H1 (cell line): ENCODE results near the gene GCM1. TPM values are rescaled to one million over a fixed set of nuclear protein-coding genes. Genes with fewer than 3 reads are reported as not detected.

Experiments used
- CTCF ChIA-PET: fragments of 300-600 bp; sonication (Branson Sonifier 250); formaldehyde crosslinking; loops from one replicate; lab custom pipeline; 2021; ENCODE audit not compliant: partially characterized antibody; lab: Charles Lee
- POLR2A ChIA-PET: fragments of 300-600 bp; sonication (Branson Sonifier 250); formaldehyde crosslinking; loops from one replicate; lab custom pipeline; 2021; ENCODE audit warnings: inconsistent platforms; ENCODE audit not compliant: partially characterized antibody; lab: Charles Lee
- DNase-seq, 2 experiments: peaks; one replicate each; pipeline versions ENCODE4 v3.0.0 to v3.0.0-alpha.2; 2010 to 2022; ENCODE audit warnings: low spot score in 2 of 2, low read depth in 1 of 2, mixed read lengths in 1 of 2
- FAIRE-seq: peaks from 2 replicates; lab custom pipeline; 2011; peaks lifted over from hg19 to GRCh38; lab: Jason Lieb, UNC
- H2AFZ ChIP-seq: 2 replicates; pipeline ENCODE4 v1.8.1; 2012; ENCODE audit warnings: low read length, inconsistent platforms
- H2AK5ac ChIP-seq: 2 replicates; pipeline ENCODE4 v1.6.1; 2013; ENCODE audit warnings: low read depth, low read length
- H2BK120ac ChIP-seq: replicated peaks from 2 replicates; pipeline ENCODE3; 2013; ENCODE audit warnings: low read depth, low read length, inconsistent platforms
- H2BK12ac ChIP-seq: 2 replicates; pipeline ENCODE4 v1.6.1; 2013; ENCODE audit warnings: low read depth, low read length
- H2BK15ac ChIP-seq: 2 replicates; pipeline ENCODE4 v1.6.1; 2013; ENCODE audit warnings: low read length
- H2BK20ac ChIP-seq: 2 replicates; pipeline ENCODE4 v1.6.1; 2013; ENCODE audit warnings: low read length
- H2BK5ac ChIP-seq: 2 replicates; pipeline ENCODE4 v1.6.1; 2013; ENCODE audit warnings: low read depth, low read length
- H3K14ac ChIP-seq: 2 replicates; pipeline ENCODE4 v1.6.1; 2013; ENCODE audit warnings: inconsistent platforms; ENCODE audit not compliant: insufficient read length
- H3K18ac ChIP-seq: 2 replicates; pipeline ENCODE4 v1.6.1; 2013; ENCODE audit warnings: low read length; ENCODE audit errors: extremely low read depth
- H3K23ac ChIP-seq: 2 replicates; pipeline ENCODE4 v1.6.1; 2013; ENCODE audit warnings: inconsistent platforms; ENCODE audit not compliant: insufficient read length
- H3K23me2 ChIP-seq: 2 replicates; pipeline ENCODE4 v1.6.1; 2013; ENCODE audit warnings: low read depth, low read length
- H3K27ac ChIP-seq: 2 replicates; pipeline ENCODE4 v1.6.1; 2011; ENCODE audit warnings: low read depth, low read length, inconsistent platforms
- H3K27me3 ChIP-seq, 4 experiments: replicated peaks in 1 of 4; 1 replicate in 1 of 4; 2 replicates in 3 of 4; pipeline versions ENCODE4 v1.6.1 to v1.8.1; 2011 to 2013; ENCODE audit warnings: low read length in 3 of 4, mild to moderate bottlenecking in 3 of 4, inconsistent platforms in 2 of 4, mixed read lengths in 2 of 4, moderate library complexity in 1 of 4; ENCODE audit not compliant: control insufficient read depth in 3 of 4, insufficient read depth in 3 of 4; ENCODE audit errors: extremely low read depth in 1 of 4
- H3K36me3 ChIP-seq, 4 experiments: 2 replicates each; pipeline versions ENCODE4 v1.6.1 to v1.8.1; 2011 to 2013; ENCODE audit warnings: mild to moderate bottlenecking in 4 of 4, low read length in 3 of 4, moderate library complexity in 2 of 4, control low read depth in 1 of 4, inconsistent platforms in 1 of 4; ENCODE audit not compliant: insufficient read depth in 4 of 4, control insufficient read depth in 2 of 4
- H3K4ac ChIP-seq: replicated peaks from 2 replicates; pipeline ENCODE3; 2013; ENCODE audit warnings: low read length, low read depth, mixed read lengths, inconsistent platforms; ENCODE audit not compliant: insufficient read length
- H3K4me1 ChIP-seq, 4 experiments: replicated peaks in 1 of 4; 1 replicate in 1 of 4; 2 replicates in 3 of 4; pipeline versions ENCODE4 v1.6.1 to v1.8.1; 2011 to 2013; ENCODE audit warnings: low read length in 3 of 4, inconsistent platforms in 2 of 4, mixed read lengths in 1 of 4; ENCODE audit not compliant: insufficient read depth in 4 of 4, control insufficient read depth in 3 of 4
- H3K4me2 ChIP-seq, 2 experiments: 2 replicates each; pipeline versions ENCODE4 v1.6.1 to v1.8.1; 2011 to 2013; ENCODE audit warnings: low read depth in 2 of 2, low read length in 2 of 2, control low read depth in 1 of 2, inconsistent platforms in 1 of 2, mild to moderate bottlenecking in 1 of 2; ENCODE audit not compliant: insufficient read depth in 1 of 2
- H3K4me3 ChIP-seq, 4 experiments: fragments of 200-600, 300-600 bp in 1 of 4; sonication (generic), shearing (Covaris generic), sonication (Bioruptor Twin) in 1 of 4; 2 replicates each; pipeline versions ENCODE4 v1.5.1 to v1.8.1; 2011 to 2016; ENCODE audit warnings: low read length in 4 of 4, low read depth in 3 of 4, control low read depth in 2 of 4, inconsistent platforms in 2 of 4, mild to moderate bottlenecking in 2 of 4, mixed read lengths in 1 of 4, moderate library complexity in 1 of 4; ENCODE audit not compliant: insufficient read depth in 2 of 4; ENCODE audit errors: extremely low read depth in 1 of 4
- H3K56ac ChIP-seq: replicated peaks from 2 replicates; pipeline ENCODE3; 2013; ENCODE audit warnings: low read depth, mild to moderate bottlenecking, mixed read lengths, low read length, inconsistent platforms; ENCODE audit not compliant: insufficient read length
- H3K79me1 ChIP-seq: 2 replicates; pipeline ENCODE4 v1.6.1; 2013; ENCODE audit warnings: low read depth, low read length, control low read depth
- H3K79me2 ChIP-seq, 2 experiments: 2 replicates each; pipeline versions ENCODE4 v1.6.1 to v1.8.1; 2012 to 2013; ENCODE audit warnings: low read length in 2 of 2, mild to moderate bottlenecking in 2 of 2, inconsistent platforms in 1 of 2; ENCODE audit not compliant: insufficient read depth in 2 of 2, control insufficient read depth in 1 of 2
- H3K9ac ChIP-seq, 4 experiments: replicated peaks in 1 of 4; 1 replicate in 1 of 4; 2 replicates in 3 of 4; pipeline versions ENCODE4 v1.6.1 to v1.8.1; 2011 to 2013; ENCODE audit warnings: low read depth in 3 of 4, low read length in 3 of 4, control low read depth in 2 of 4, mild to moderate bottlenecking in 2 of 4, moderate library complexity in 2 of 4, inconsistent platforms in 1 of 4; ENCODE audit errors: extremely low read depth in 1 of 4
- H3K9me3 ChIP-seq, 2 experiments: 2 replicates each; pipeline versions ENCODE4 v1.6.1 to v1.8.1; 2012 to 2013; ENCODE audit warnings: mild to moderate bottlenecking in 2 of 2, moderate library complexity in 2 of 2, control low read depth in 1 of 2, inconsistent platforms in 1 of 2, low read depth in 1 of 2, low read length in 1 of 2, mixed read lengths in 1 of 2; ENCODE audit not compliant: insufficient read depth in 2 of 2
- H4K20me1 ChIP-seq, 2 experiments: replicated peaks in 1 of 2; 2 replicates each; pipeline versions ENCODE3 to v1.8.1; 2011 to 2013; ENCODE audit warnings: inconsistent platforms in 2 of 2, low read length in 2 of 2, mild to moderate bottlenecking in 1 of 2; ENCODE audit not compliant: insufficient read depth in 2 of 2, control insufficient read depth in 1 of 2
- H4K5ac ChIP-seq: 2 replicates; pipeline ENCODE4 v1.6.1; 2013; ENCODE audit warnings: low read length, low read depth, mixed read lengths, inconsistent platforms; ENCODE audit not compliant: insufficient read length
- H4K8ac ChIP-seq: 2 replicates; pipeline ENCODE4 v1.8.0; 2013; ENCODE audit warnings: mild to moderate bottlenecking, moderate library complexity, low read length, inconsistent platforms; ENCODE audit not compliant: insufficient read depth; ENCODE audit errors: extremely low read depth
- H4K91ac ChIP-seq: replicated peaks from 2 replicates; pipeline ENCODE3; 2013; ENCODE audit warnings: low read length, mixed read lengths, inconsistent platforms; ENCODE audit not compliant: insufficient read length
- WGBS, 2 experiments: shearing (Covaris generic) in 1 of 2; methylation state at CpG; one replicate each; pipeline versions ENCODE4 v1.1.6 to v1.1.7; 2013 to 2015; ENCODE audit warnings: low lambda C conversion rate in 2 of 2, mixed read lengths in 2 of 2, inconsistent platforms in 1 of 2, low coverage in 1 of 2, missing lambda C conversion rate in 1 of 2; ENCODE audit not compliant: insufficient replicate concordance in 2 of 2, insufficient coverage in 1 of 2, insufficient read length in 1 of 2; ENCODE audit errors: extremely low coverage in 1 of 2, missing lambda C conversion rate in 1 of 2; 5-methylcytosine and 5-hydroxymethylcytosine counted together
- polyA plus RNA-seq, 7 experiments: library from polyadenylated mRNA; depleted of rRNA in 3 of 7; stranded (reverse) in 5 of 7; unstranded in 2 of 7; fragments of >200 nt in 5 of 7; fragments of 200-250 nt in 2 of 7; gene quantifications; 1 replicate in 5 of 7; 2 replicates in 1 of 7; 4 replicates in 1 of 7; pipeline versions ENCODE4 v1.2.1 to v1.2.3, GENCODE V29; 2011 to 2013; ENCODE audit warnings: missing spikeins in 2 of 7, mixed read lengths in 2 of 7
- total RNA-seq: library from RNA; stranded (reverse); fragmentation: NEBNext Ultra II Directional; extraction: Animal tissue kit (Norgen Biotek cat#: 25700); gene quantifications from 2 replicates; pipeline ENCODE4 v1.2.1, GENCODE V29; 2021

Gene GCM1
- total and polyA plus RNA-seq, 2 of the 8 experiments (the other 6 are each of a cell fraction or from before 2014, with no cell fraction given) = not detected

DNA sequence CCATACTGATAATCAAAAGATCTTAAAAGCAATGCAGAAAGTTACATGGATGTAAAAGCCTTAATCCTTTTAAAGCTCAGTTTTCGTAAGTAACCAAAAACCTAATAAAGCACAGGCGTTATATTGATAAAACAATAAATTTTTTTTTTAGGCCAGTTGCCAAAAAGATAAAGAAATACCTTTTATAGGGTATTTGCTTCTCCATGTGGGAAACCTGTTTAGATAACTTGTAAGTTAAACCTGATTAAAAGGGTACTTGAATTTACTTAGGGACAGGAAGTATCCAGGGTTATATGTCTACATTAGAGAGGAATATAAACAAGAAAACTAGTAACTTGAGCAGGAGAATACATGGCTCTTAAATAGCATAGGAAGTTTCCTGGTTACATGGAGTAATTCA is 62.3 kb downstream of the GCM1 start:
- Histone ChIP-seq H3K23me2 (no peaks in the 10 kb centered on the region), H3K4me1 (no peaks in the 10 kb centered on the region; a peak in 1 of 7 replicates), H4K5ac (no peak overlapping the region), H3K27ac (no peak overlapping the region), H2BK12ac (no peak overlapping the region), H4K8ac (no peak overlapping the region), H3K4me2 (no peak overlapping the region), H4K91ac (no peak overlapping the region), H2AK5ac (no peak overlapping the region), H3K79me2 (no peaks in the 10 kb centered on the region), H2BK120ac (no peak overlapping the region), H3K9me3 (no peaks in the 10 kb centered on the region), H3K36me3 (peaks cover 12 to 71% (median 25%) of the 10 kb centered on the region in 4 experiments), H3K27me3 (no peaks in the 10 kb centered on the region), H2BK5ac (no peak overlapping the region), H3K4me3 (no peak overlapping the region), H3K14ac (no peak overlapping the region), H3K23ac (no peak overlapping the region), H3K56ac (no peak overlapping the region), H3K79me1 (no peaks in the 10 kb centered on the region), H3K4ac (no peak overlapping the region), H2BK15ac (no peak overlapping the region), H2AFZ (no peak overlapping the region), H4K20me1 (peaks cover 0 to 4% of the 10 kb centered on the region in 2 experiments), H3K9ac (no peak overlapping the region), H3K18ac (no peak overlapping the region), H2BK20ac (no peak overlapping the region)
- FAIRE-seq (no peak), DNase-seq (no peak)
- ChIA-PET POLR2A (no interaction called here), CTCF (interaction anchor here (1.1 kb wide), 1 partner anchor 398 kb away, joined by 3 read pairs; no protein-coding TSS in a partner anchor)
- 88% methylated on average over 2 of the region's 2 CpGs; no CpG with 5 or more reads in 1 of the 2 experiments for WGBS, 2 experiments
